Stomach (tissue), 9 donors: ENCODE results near the gene ATRX. TPM values are rescaled to one million over a fixed set of nuclear protein-coding genes. Genes with fewer than 3 reads are reported as not detected.
"Not testable (repeated sequence)": the region's sequence is repeated elsewhere in the genome, so short reads cannot be mapped to it uniquely, and the experiment has no call there.

ENCODE experiments used
- DNase-seq, 2 donors: peaks; one replicate each; pipeline versions ENCODE4 v3.0.0 to v3.0.0-alpha.2; 2013 to 2019
- H3K27ac ChIP-seq, 5 donors: fragments of 200-600 bp in 4 of 5; sonication (generic) in 4 of 5; one replicate each; pipeline ENCODE4 v1.5.1; 2013 to 2019; ENCODE audit warnings: mild to moderate bottlenecking in 1 of 5, moderate library complexity in 1 of 5
- H3K27me3 ChIP-seq, 3 donors: fragments of 200-600 bp; sonication (generic); one replicate each; pipeline ENCODE4 v1.5.1; 2017 to 2019; ENCODE audit warnings: mixed run types in 1 of 3
- H3K36me3 ChIP-seq, 4 donors: fragments of 200-600 bp; sonication (generic); 1 replicate in 3 of 4; 2 replicates in 1 of 4; pipeline ENCODE4 v1.5.1; 2016 to 2019
- H3K4me1 ChIP-seq, 4 donors: fragments of 200-600 bp; sonication (generic); one replicate each; pipeline ENCODE4 v1.5.1; 2016 to 2019
- H3K4me3 ChIP-seq, 4 donors: fragments of 200-600 bp; sonication (generic) in 3 of 4; one replicate each; pipeline ENCODE4 v1.5.1; 2016 to 2019; ENCODE audit warnings: mild to moderate bottlenecking in 1 of 4
- H3K9me3 ChIP-seq, 4 donors: fragments of 200-600 bp; sonication (generic); one replicate each; pipeline ENCODE4 v1.5.1; 2016 to 2019
- CTCF ChIP-seq, 7 experiments: fragments of 450-650 bp in 4 of 7; fragments of 200-600 bp in 3 of 7; sonication (generic) in 3 of 7; IDR thresholded peaks; one replicate each; pipeline ENCODE4 v1.5.1; 2016 to 2019; ENCODE audit warnings: antibody characterized with exemption in 7 of 7, control low read depth in 2 of 7, mild to moderate bottlenecking in 1 of 7
- EP300 ChIP-seq: sonication (generic); formaldehyde crosslinking; IDR thresholded peaks from one replicate; pipeline ENCODE4 v1.6.1; 2017; ENCODE audit warnings: antibody characterized with exemption
- POLR2A ChIP-seq, 4 donors: fragments of 450-650 bp; IDR thresholded peaks; one replicate each; pipeline ENCODE4 v1.6.1; 2016; ENCODE audit warnings: antibody characterized with exemption in 4 of 4, control low read depth in 2 of 4, mild to moderate bottlenecking in 1 of 4, moderate library complexity in 1 of 4
- POLR2AphosphoS5 ChIP-seq, 3 donors: sonication (generic); formaldehyde crosslinking; IDR thresholded peaks; one replicate each; pipeline ENCODE4 v1.6.1; 2016; ENCODE audit warnings: antibody characterized with exemption in 3 of 3
- WGBS, 5 donors: extraction: QIAGEN DNeasy Blood & Tissue Kit in 3 of 5; methylation state at CpG; one replicate each; pipeline versions ENCODE4 v1.1.5 to v1.1.7; 2013 to 2018; 5-methylcytosine and 5-hydroxymethylcytosine counted together
- intact Hi-C: fragments of 100-400 bp; cut with DNase I; formaldehyde crosslinking; loops from one replicate; pipeline ENCODE4 v1.15.1; 2023; ENCODE audit warnings: low total_unique reads
- polyA plus RNA-seq, 3 donors: library from polyadenylated mRNA; stranded (reverse); fragments of 200-250 nt; gene quantifications; one replicate each; pipeline ENCODE4 v1.2.3, GENCODE V29; 2013
- total RNA-seq, 5 donors: library from RNA; depleted of rRNA; stranded (reverse); fragments of >200 nt; gene quantifications; one replicate each; pipeline versions ENCODE4 v1.1.0 to v1.2.3, GENCODE V29; 2014 to 2016
- donor health status: healthy with polysubstance abuse.
- donor health status: Bipolar disorder and iron deficiency.
- donor health status: healthy.

The ATRX gene
- total and polyA plus RNA-seq, 8 donors = 7.9 to 225 (median 61.0) TPM

- Histone ChIP-seq H3K27me3 (no peaks in the 10 kb centered on the region), H3K36me3 (peaks cover 0 to 16% (median 12%) of the 10 kb centered on the region in 4 donors), H3K4me1 (no peaks in the 10 kb centered on the region), H3K27ac (no peak overlapping the region), H3K9me3 (peaks cover 0 to 2% (median 0%) of the 10 kb centered on the region in 4 donors), H3K4me3 (no peak overlapping the region)
- intact Hi-C loops = no loop called here
- DNase-seq = no peak
- TF ChIP-seq EP300 (no peak), POLR2A (IDR thresholded peaks at IDR 0.05) (no peak), POLR2AphosphoS5 (IDR thresholded peaks at IDR 0.05) (no peak), CTCF (IDR thresholded peaks at IDR 0.05) (no peak)
- 61 to 95% (median 84%) methylated on average over 2 of the region's 2 CpGs for WGBS, 5 donors
These were observed 224.6 kb downstream of the ATRX start for GRCh38 chrX:77561372-77561771.

DNA sequence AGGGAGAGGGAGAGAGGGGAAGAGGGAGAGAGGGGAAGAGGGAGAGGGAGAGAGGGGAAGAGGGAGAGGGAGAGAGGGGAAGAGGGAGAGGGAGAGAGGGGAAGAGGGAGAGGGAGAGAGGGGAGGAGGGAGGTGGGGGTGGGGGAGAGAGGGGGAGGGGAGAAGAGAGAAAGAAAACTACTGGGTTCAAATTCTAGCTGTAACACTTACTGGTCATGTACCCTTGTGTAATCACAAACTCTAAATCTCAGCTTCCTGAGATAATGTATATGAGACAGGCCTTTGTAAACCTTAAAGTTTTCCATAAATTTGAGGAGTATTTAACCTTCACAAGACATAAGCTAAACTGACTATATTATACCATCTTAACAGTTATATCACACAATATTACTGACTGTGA lies 229.7 kb downstream of the ATRX start:
- Histone ChIP-seq H3K27ac (no peak overlapping the region), H3K36me3 (peaks cover 0 to 12% (median 8%) of the 10 kb centered on the region in 4 donors), H3K27me3 (no peaks in the 10 kb centered on the region), H3K9me3 (no peaks in the 10 kb centered on the region), H3K4me1 (no peaks in the 10 kb centered on the region), H3K4me3 (no peak overlapping the region)
- TF ChIP-seq POLR2A (IDR thresholded peaks at IDR 0.05) (no peak), EP300 (no peak), CTCF (IDR thresholded peaks at IDR 0.05) (no peak), POLR2AphosphoS5 (IDR thresholded peaks at IDR 0.05) (no peak)
- intact Hi-C loops = no loop called here
- no peak for DNase-seq

GRCh38 chrX:77548751-77549150 lies 237.3 kb downstream of the ATRX start:
- intact Hi-C loops = no loop called here
- WGBS, 5 donors = 71 to 81% (median 77%) methylated on average over 2 of the region's 2 CpGs
- Histone ChIP-seq H3K27me3 (no peaks in the 10 kb centered on the region), H3K9me3 (no peaks in the 10 kb centered on the region), H3K4me1 (no peaks in the 10 kb centered on the region), H3K36me3 (peaks cover 0 to 1% (median 0%) of the 10 kb centered on the region in 4 donors), H3K27ac (no peak overlapping the region), H3K4me3 (no peak overlapping the region)
- TF ChIP-seq POLR2A (IDR thresholded peaks at IDR 0.05) (no peak), POLR2AphosphoS5 (IDR thresholded peaks at IDR 0.05) (no peak), EP300 (no peak)
- DNase-seq = no peak

GRCh38 chrX:77539778-77540177 lies 246.2 kb downstream of the ATRX start:
- H3K9me3 ChIP-seq = peaks cover 0 to 27% (median 8%) of the 10 kb centered on the region in 4 donors
- intact Hi-C loops, H3K27ac ChIP-seq, H3K36me3 ChIP-seq, H3K4me3 ChIP-seq, H3K27me3 ChIP-seq, DNase-seq, H3K4me1 ChIP-seq: not testable (repeated sequence)
- 76 to 100% (median 87%) methylated on average over 2 of the region's 2 CpGs for WGBS, 5 donors

DNA sequence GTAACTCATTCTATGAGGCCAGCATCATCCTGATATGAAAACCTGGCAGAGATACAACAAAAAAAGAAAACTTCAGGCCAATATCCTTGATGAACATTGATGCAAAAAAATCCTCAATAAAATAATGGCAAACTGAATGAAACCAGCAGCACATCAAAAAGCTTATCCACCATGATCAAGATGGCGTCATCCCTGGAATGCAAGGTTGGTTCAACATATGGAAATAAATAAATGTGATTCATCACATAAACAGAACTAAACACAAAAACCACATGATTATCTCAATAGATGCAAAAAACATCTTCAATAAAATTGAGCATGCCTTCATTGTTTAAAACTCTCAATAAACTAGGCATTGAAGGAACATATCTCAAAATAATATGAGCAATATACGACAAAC lies 254.8 kb downstream of the ATRX start:
- DNase-seq, H3K36me3 ChIP-seq, H3K27me3 ChIP-seq, H3K4me3 ChIP-seq, H3K27ac ChIP-seq, H3K4me1 ChIP-seq, intact Hi-C loops: not testable (repeated sequence)
- H3K9me3 ChIP-seq = peaks cover 0 to 17% (median 11%) of the 10 kb centered on the region in 4 donors
- WGBS, 5 donors = 83 to 99% (median 90%) methylated on average over 2 of the region's 2 CpGs

DNA sequence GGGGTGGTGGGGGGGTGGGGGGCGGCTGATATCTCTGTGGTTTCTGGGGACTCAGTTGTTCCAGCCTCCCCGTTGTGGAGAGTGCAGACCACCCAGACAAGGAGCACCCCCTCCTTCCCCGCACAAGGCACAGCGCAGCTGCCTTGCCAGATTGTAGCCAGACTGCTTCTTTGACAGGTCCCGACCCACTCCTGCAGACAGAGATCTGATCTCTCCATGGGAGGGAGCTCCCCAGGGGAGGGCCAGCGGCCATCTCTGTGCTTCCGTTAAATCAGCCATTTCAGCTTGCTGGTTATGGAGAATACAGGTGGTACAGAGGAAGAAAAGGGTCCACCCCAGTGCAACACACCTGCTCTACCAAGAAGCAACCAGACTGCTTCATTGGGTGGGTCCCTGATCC lies 258.0 kb downstream of the ATRX start:
- DNase-seq = no peak
- no peak overlapping the region for H3K27ac ChIP-seq
- TF ChIP-seq EP300 (no peak), CTCF (IDR thresholded peaks at IDR 0.05) (no peak), POLR2AphosphoS5 (IDR thresholded peaks at IDR 0.05) (no peak), POLR2A (IDR thresholded peaks at IDR 0.05) (no peak)
- no peak overlapping the region for H3K4me3 ChIP-seq
- H3K27me3 ChIP-seq = no peaks in the 10 kb centered on the region
- intact Hi-C loops = no loop called here
- peaks cover 0 to 6% (median 2%) of the 10 kb centered on the region in 4 donors for H3K4me1 ChIP-seq
- peaks cover 0 to 4% (median under 1%) of the 10 kb centered on the region in 4 donors for H3K36me3 ChIP-seq
- 50 to 89% (median 74%) methylated on average over 3 to 7 of the region's 7 CpGs for WGBS, 5 donors
- peaks cover 0 to 17% (median 11%) of the 10 kb centered on the region in 4 donors for H3K9me3 ChIP-seq
